KBM-7 (cell line): Measurements from ENCODE around the gene MED1.
A peak's percentile ranks its signal among the peaks of the same experiment; 100 is the strongest.
"Not testable (repeated sequence)": the region's sequence is repeated elsewhere in the genome, so short reads cannot be mapped to it uniquely, and the experiment has no call there.

Experiments used
- DNase-seq: peaks from one replicate; pipeline ENCODE4 v3.0.0-alpha.2; 2015
- in situ Hi-C: fragments of 300-500 bp; cut with MboI; formaldehyde crosslinking; loops from 2 replicates; pipeline ENCODE4 v1.14.3; 2020; ENCODE audit warnings: low sequenced_read_pairs, low pct_unique_long_range_greater_than_20kb, mixed read lengths

Gene MED1

DNA sequence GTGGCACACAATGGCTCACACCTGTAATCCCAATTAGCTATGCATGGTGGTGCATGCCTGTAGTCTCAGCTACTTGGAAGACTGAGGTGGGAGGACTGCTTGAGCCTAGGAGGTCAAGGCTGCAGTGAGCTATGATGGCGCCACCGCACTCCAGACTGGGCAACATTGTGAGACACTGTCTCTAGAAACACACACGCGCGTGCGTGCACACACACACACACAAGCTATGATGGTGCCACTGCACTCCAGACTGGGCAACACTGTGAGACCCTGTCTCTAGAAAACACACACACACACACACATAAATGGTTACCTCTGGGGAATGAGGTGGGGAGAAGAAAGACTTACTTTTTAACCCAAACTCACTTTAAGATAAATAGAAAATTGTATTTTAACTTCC lies 66.0 kb downstream of the MED1 start:
- no peak for DNase-seq
- in situ Hi-C loops, result no loop called here

DNA sequence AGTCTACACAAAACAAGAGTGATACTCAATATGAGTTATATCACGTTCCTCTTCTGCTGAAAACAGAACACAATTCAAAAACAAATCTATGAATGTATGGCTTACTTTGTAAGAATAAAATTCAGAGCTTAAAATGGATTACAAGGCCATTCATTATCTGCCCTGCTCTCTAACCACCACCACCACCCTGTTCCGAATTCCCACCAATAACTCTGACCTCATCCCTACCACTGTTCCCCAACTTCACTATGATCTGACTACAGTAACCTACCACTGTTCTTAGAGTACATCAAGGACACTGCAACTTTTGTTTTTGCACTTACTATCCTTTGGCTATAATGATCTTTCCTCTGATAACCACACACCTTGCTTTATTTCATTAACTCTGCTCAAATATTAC lies 70.9 kb downstream of the MED1 start:
- DNase-seq, result no peak
- in situ Hi-C loops, result no loop called here

DNA sequence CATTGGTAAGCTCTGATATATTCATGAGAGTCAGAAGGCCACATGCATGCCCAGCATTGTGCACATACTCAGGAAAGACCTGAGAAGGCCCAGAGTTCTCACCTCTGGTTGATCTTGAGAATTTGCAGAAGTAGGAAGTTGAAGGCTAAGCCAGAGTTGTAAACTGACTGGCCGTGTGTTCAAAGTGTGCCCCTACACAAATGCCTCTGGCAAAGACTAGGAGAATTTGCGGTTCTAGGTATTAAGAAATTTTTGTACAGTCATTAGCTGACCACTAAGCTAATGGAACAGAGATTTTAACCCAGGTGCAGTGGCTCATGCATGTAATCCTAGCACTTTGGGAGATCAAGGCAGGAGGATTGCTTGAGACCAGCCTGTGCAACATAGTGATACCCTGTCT lies 74.6 kb downstream of the MED1 start:
- DNase-seq, result peak; percentile 37

DNA sequence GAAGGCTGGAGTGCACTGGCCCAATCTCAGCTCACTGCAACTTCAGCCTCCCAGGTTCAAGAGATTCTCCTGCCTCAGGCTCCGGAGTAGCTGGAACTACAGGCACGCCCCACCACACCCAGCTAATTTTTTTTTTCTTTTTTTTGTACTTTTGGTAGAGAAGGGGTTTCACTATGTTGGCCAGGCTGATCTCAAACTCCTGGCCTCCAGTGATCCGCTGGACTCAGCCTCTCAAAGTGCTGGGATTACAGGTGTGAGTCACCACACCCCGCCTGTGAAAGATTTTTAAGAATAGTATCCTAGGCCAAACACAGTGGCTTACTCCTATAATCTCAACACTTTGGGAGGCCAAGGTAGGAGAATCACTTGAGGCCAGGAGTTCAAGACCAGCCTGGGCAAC lies 83.3 kb downstream of the MED1 start:
- in situ Hi-C loops, DNase-seq: not testable (repeated sequence)

More for the DNA sequence above, 74.6 kb downstream of the MED1 start:
- in situ Hi-C loops, result no loop called here

DNA sequence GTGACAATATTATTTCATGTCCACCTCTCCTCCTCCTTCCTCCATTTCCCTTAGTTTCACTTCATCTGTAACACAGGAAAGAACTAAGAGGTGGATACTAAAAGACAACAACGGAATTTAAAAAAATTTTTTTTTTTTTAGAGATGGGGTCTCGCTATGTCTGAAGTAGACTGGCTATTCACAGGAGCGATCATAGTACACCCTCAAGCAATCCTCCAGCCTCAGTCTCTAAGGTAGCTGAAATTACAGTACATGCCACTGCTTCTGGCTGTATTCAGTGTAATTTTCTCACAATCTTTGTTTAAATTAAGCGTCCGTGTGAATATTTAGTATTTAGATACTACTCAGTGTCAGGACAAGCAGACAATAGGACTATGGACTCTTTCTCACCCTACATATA lies 85.2 kb downstream of the MED1 start:
- no peak for DNase-seq
- in situ Hi-C loops, result no loop called here

DNA sequence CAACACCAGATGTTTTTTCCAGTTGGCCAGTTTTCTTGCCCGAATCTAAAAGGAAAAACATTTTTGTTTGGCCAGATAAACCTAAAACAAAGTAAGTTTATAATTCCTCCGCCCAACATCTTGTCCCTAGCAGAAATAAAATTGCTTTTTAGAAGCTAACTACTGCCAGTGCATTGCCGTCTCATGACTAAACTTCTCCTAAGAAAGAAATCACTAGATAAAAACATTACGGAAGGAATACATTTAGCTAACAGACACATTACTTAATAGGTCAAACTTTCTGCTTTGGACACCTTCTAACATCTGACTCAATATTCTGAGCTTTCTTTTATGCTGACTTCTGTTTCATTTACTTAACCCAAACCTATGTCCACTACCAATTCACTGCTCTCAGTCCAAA lies 85.8 kb downstream of the MED1 start:
- in situ Hi-C loops, result no loop called here
- no peak for DNase-seq

DNA sequence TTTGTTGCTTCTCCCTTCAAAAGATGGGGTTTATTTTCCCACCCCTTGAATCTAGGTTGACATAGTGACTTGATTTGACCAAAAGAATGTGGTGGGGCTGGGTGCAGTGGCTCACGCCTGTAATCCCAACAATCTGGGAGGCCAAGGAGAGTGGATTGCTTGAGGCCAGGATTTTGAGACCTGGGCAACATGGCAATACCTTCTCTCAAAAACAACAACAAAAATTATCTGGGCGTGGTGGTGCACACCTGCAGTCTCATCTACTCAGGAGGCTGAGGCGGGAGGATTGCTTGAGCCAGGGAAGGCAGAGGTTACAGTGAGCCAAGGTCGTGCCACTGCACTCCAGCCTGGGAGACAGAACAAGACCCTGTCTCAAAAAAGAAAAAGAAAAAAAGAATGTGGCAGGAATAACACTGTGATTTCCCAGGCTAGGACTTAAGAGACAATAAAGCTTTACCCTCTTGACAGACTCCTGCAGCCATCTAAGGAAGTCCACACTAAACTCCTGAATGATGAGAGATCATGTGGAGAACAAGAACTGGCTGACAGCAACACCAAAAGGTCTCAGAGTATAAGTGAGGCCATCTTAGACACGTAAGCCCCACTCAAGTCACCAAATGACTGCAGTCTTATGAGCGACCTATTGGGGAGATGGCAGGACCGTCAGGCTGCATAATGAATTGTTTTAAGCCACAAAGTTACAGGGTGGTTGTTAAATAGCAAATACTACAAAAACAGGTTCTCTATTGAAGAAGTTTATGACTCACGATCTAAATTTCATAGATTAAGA lies 86.6 kb downstream of the MED1 start:
- in situ Hi-C loops, result no loop called here
- no peak for DNase-seq

DNA sequence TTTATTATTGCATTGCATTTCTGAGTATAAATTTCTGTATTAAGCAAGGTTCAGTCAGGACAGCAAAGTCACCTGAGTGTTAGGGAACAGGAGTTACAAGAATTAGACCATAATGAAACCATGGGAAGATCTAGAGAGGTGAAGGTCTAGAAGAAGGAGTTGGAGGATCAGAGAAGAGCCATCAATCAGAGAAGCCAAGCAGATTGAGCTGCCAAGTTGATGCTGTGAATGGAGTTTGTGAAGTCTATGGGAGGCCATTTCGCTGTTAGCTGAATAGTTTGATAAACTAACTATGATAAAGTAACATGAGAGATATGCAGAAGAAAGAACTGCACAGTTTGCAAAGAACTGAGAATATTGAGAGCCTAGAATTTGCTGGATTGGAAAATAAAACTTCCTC lies 90.0 kb downstream of the MED1 start:
- DNase-seq, result no peak
- in situ Hi-C loops, result no loop called here

DNA sequence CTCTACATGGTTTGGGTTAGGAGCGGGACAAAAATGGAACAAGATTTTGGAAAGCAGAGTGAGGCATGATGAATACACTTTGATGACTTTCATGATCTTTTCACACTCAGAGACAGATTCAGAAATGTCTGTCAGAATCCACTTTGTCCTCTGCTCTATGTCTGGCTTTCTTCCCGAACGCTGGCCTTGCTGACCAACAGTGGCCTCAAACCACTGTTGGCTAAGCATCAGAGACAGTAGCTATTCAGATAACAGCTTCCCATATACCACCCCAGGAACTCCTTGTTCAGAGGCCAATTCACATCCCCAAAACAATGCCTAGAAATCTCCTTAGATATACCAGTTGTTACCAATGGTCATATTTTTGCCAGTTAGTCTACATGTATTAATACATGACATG lies 90.5 kb downstream of the MED1 start:
- in situ Hi-C loops, result no loop called here
- DNase-seq, result no peak

DNA sequence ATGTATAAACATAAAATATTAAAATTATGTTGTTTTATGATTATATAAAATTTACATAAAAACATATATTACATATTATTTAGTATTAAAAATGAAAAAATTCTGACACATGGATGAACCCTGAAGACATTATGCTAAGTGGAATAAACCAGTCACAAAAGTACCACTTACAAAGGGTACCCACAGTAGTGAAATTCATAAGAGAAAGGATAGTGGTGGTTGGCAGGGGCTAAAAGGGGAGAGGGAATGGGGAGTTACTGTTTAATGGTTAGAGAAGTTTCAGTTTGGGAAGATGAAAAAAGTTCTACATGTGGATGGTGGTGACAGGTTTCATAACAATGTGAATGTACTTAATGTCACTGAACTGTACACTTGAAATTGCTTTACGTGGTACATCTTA lies 91.1 kb downstream of the MED1 start:
- in situ Hi-C loops, result no loop called here
- DNase-seq, result no peak

DNA sequence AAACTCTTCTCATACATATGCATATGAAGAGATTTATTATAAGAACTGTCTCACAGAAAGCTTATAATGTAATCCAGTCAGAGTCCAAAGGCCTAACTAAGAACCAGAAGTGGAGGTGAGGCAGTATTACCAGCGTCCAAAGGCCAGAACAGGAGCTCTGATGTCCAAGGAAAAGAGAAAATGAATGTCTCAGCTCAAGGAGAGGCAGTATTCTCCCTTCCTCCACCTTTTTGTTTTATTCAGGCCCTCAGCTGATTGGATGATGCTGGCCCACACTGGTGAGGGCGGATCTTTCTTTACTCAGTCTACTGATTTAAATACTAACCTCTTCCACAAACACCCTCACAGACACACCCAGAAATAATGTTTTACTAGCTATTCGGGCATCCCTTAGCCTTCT lies 93.1 kb downstream of the MED1 start:
- DNase-seq, result no peak
- in situ Hi-C loops, result no loop called here

DNA sequence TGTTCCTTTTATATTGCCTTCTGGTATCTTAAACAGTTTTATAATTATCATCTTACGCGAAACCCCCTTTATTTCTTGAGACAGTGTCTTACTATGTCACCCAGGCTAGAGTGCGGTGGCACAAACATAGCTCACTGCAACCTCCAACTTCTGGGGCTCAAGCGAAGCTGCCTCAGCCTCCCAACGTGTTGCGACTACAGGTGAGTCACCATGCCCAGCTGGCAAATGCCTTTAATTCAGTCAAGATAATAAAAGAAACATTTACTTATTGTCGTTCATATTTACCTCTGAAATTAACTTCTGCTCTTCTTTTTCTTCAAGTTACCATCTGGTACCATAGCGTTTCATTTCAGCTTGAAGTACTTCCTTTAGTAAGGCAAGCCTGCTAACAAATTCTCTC lies 93.6 kb downstream of the MED1 start:
- in situ Hi-C loops, result no loop called here
- DNase-seq, result no peak
